GM12873 (cell line): ENCODE data around the gene ZC3H4.

ENCODE experiments used
- TF ChIP-seq, protein P1 (sequence below): IDR thresholded peaks from 2 replicates; pipeline ENCODE4 v1.5.1; 2012; ENCODE audit warnings: low read depth, mild to moderate bottlenecking, moderate library complexity, low read length, control low read depth; ENCODE audit not compliant: insufficient read depth; ENCODE audit errors: missing control alignments

ZC3H4 gene

DNA sequence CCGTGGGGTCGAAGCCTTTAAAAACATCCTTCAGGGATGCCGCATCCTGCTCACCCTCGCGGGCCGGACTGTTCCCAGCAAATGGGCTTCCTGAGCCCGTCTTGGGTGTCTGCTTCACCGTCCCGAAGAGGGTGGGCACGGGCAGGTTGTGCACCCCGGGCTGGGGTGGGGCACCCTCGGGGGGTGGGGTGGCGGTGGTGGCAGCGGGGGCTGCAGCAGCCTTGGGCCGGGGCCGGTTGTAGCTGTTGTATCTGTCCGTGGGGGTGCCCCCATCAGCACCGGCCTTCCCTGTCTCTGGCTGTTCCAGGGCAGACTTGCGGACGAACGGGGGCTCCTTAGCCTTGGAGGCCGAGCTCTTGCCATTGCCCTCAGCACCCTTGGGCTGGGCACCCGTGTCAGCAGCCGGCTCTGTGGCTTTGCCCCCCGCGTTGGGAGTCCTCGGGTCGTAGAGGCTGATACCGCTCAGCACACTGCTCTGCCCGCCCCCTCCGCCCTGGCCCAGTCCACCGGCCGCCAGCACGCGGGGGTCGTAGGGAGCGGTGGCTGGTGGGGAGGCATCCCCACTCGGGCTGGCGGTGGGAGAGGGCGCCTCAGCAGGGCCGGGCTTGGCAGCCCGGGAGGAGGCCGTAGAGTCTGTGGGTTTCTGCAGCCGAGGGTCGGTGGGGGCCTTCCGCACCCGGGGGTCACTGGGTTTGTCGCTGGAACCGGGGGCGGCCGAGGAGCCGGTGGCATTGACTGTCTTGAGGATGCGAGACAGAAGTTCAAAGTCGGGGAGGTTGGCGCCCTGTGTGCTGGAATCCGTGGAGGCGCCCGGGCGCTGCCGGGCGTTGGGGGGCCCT lies 47.0 kb downstream of the ZC3H4 start:
- TF ChIP-seq, protein P1, sequence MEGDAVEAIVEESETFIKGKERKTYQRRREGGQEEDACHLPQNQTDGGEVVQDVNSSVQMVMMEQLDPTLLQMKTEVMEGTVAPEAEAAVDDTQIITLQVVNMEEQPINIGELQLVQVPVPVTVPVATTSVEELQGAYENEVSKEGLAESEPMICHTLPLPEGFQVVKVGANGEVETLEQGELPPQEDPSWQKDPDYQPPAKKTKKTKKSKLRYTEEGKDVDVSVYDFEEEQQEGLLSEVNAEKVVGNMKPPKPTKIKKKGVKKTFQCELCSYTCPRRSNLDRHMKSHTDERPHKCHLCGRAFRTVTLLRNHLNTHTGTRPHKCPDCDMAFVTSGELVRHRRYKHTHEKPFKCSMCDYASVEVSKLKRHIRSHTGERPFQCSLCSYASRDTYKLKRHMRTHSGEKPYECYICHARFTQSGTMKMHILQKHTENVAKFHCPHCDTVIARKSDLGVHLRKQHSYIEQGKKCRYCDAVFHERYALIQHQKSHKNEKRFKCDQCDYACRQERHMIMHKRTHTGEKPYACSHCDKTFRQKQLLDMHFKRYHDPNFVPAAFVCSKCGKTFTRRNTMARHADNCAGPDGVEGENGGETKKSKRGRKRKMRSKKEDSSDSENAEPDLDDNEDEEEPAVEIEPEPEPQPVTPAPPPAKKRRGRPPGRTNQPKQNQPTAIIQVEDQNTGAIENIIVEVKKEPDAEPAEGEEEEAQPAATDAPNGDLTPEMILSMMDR: no peak

DNA sequence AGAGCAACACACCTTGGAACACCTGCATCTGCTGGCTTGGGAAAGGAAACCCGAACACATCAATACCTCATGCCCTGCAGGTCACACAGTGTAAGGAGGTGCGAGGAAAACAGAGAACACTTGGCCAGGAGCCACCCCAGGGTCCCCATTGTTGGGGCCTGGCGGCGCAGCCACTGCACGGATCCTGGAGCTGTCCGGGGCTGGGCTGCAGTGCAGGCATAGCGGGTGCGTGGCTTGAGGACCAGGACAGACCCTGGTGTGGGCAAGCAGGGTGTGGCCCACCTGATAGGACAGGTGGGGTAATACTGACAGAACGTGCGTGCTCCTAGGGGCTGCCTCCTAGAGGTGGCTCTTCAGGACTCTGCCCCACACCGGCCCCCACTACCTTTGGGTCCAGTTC lies 48.3 kb downstream of the ZC3H4 start:
- TF ChIP-seq, protein P1: no peak

DNA sequence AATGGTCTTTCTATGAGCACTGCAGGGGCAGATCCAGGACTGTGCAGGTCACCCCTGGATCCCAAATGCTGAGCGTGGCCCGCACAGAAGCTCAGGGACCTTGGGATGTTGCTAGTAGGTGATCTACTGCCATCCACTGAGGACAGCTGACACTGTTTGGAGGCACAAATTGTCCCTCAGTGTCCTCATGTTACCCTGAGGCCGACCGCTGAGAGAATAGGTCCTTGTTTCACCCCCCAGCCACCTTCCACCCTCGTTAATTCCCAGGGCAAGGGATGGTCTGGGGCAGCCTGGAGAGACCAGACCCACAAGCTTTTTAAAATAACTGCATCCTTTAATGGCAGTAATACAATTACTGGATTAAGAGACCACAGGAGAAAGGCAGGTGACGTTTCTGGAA lies 49.7 kb downstream of the ZC3H4 start:
- TF ChIP-seq, protein P1: no peak

DNA sequence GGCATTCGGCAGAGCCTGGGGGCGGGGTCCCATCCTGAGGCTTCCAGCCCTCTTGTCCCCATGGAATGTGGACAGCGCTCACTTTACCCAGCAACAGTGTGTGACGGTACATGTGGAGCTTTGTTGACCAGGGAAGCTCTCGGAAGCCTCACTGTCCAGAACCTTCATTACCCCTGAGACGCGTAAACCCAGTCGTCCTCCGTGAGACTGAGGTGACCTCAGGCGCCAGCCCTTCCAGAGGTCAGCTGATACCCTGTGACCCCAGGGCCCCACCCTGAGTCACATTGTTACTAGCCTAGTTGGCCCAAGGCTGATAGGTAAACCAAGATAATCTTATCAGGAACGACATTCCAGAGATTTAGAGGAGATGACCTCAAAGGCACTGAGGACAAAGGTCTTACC lies 55.0 kb downstream of the ZC3H4 start:
- TF ChIP-seq, protein P1: no peak

DNA sequence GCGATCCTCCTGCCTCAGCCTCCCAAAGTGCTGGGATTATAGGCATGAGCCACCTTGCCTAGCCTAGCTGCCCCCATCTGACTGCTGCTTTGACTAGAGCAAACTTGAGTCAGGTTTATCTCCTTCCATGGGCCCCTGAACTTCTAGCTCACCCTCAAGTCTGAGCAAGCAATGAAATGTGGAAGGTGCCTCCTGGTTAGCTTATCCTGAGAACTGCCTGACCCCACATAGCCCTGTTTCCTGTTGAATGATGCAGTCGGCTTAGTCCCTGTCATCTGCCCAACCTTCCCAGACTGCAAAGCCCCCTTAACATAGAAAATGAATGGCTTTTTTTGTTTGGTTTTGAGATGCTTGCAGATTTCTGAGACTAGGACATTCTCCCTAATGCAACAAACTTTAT lies 56.2 kb downstream of the ZC3H4 start:
- TF ChIP-seq, protein P1: no peak

DNA sequence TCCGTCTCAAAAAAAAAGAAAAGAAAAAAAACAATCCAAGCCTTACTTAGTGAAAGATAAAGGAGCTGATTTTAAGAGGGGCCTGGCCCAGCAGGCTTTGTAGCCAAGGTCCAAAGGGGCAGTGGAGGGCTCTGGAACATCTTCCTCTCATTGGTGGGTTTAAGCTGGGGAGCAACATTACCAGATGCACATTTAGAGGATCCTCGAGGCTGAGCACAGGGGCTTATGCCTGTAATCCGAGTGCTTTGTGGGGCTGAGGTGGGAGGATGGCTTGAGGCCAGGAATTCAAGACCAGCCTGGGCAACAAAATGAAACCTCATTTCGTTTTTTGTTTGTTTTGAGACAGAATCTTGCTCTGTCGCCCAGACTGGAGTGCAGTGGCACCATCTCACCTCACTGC lies 57.2 kb downstream of the ZC3H4 start:
- TF ChIP-seq, protein P1: no peak

DNA sequence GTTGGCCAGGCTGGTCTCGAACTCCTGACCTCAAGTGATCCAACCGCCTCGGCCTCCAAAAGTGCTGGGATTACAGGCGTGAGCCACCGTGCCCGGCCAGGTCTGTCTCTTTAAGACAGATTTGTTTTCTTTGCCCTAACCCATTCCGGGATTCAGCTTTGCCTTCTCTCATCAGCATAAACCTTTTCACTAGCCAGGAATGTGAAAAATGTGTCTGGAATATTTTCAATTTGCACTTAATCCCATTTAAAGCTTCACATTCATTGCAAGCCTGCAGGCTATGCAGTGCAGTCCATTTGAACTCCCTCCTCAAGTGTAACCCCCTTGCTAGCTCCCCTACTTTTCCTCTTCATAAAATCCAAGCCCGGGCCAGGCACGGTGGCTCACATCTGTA lies 64.3 kb downstream of the ZC3H4 start:
- TF ChIP-seq, protein P1: no peak
